ENCODE data around the gene IMMP2L. TPM values are rescaled to one million over a fixed set of nuclear protein-coding genes. Genes with fewer than 3 reads are reported as not detected.

Gene IMMP2L
- total RNA-seq, 1 experiment from 2014 or later = 17.2 TPM

DNA sequence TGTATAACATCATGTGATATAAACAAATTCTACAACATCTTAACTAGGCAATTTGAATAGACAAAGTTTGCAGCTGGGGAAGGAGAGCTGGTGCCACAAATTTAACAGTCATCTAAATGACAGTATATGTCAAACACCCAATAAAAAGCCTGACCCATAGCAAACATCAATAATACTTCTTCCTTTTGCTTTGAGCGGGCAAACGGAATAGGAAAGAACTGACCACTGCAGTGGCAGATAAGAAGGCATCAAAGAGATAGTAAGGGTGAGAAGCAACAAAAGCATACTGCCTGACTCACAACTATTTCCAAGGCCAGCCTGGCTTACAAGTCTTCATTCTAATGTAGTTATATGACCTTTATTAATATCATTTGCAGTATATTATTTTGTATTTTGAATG is 371.5 kb downstream of the IMMP2L start:
- Histone ChIP-seq H3K79me2 (ENCODE audit: low read length) (no peaks in the 10 kb centered on the region), H4K20me1 (ENCODE audit: insufficient read depth, low read depth, low read length) (no peaks in the 10 kb centered on the region), H2AFZ (ENCODE audit: low read length) (no peak overlapping the region), H3K4me3 (ENCODE audit: low read length) (no peak overlapping the region), H3K9ac (ENCODE audit: low read length) (no peak overlapping the region), H3K9me3 (ENCODE audit: low read length) (peaks cover 14% of the 10 kb centered on the region), H3K27me3 (ENCODE audit: low read length) (no peaks in the 10 kb centered on the region), H3K27ac (ENCODE audit: low read length) (no peak overlapping the region), H3K4me2 (ENCODE audit: low read depth, low read length, poor library complexity, severe bottlenecking) (no peak overlapping the region), H3K9me2 (replicated peaks; ENCODE audit: insufficient read depth, low read length) (no peaks in the 10 kb centered on the region), H3K36me3 (ENCODE audit: insufficient read depth, low read length) (no peaks in the 10 kb centered on the region), H3K4me1 (ENCODE audit: low read length) (no peaks in the 10 kb centered on the region)
- no peak for DNase-seq

DNA sequence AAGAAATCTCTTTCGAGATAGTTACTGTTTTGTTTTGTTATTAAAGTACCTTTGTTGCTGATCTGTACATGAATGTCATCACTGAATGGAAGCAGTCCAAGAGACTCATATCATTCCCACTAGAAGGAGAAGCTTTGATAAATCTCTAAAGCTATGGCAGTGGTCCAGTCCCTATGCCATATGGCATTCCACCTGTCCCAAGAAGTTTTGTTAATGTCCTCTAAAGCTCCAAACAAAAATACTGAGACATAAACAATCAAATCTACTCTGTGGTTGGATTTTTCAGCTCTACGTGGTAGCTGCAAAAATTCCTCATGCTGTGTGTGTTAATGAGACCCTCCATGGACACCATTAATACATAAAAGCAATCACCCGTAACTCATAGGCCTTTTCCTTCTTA is 377.3 kb downstream of the IMMP2L start:
- Histone ChIP-seq H3K4me3 (ENCODE audit: low read length) (no peak overlapping the region), H3K79me2 (ENCODE audit: low read length) (no peaks in the 10 kb centered on the region), H3K9ac (ENCODE audit: low read length) (no peak overlapping the region), H3K9me2 (replicated peaks; ENCODE audit: insufficient read depth, low read length) (no peaks in the 10 kb centered on the region), H3K9me3 (ENCODE audit: low read length) (peaks cover 15% of the 10 kb centered on the region; the same call in 1 of the 2 replicates), H3K27ac (ENCODE audit: low read length) (no peak overlapping the region), H2AFZ (ENCODE audit: low read length) (no peak overlapping the region), H3K4me1 (ENCODE audit: low read length) (no peaks in the 10 kb centered on the region), H4K20me1 (ENCODE audit: insufficient read depth, low read depth, low read length) (no peaks in the 10 kb centered on the region), H3K27me3 (ENCODE audit: low read length) (no peaks in the 10 kb centered on the region), H3K4me2 (ENCODE audit: low read depth, low read length, poor library complexity, severe bottlenecking) (no peak overlapping the region), H3K36me3 (ENCODE audit: insufficient read depth, low read length) (no peaks in the 10 kb centered on the region)
- DNase-seq = no peak

DNA sequence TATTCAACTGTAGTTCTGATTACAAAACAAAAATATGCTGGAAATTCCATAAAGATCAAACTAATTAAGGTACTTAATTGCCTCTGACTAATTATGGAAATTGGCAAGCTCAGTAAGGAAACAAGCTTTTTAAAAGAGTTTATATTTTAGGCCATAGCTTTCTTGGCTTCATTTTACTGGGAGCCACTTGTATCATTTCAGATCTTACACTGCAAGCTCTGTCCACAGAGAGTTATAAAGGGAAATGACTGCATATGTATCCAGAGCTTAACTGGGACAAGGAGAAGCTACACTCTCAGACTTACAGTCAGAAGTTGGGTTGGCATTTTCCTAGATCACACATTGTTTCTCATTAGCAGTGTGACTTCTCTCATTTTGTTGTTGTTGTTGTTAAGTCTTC is 379.0 kb downstream of the IMMP2L start:
- Histone ChIP-seq H3K9me2 (replicated peaks; ENCODE audit: insufficient read depth, low read length) (no peaks in the 10 kb centered on the region), H3K4me2 (ENCODE audit: low read depth, low read length, poor library complexity, severe bottlenecking) (no peak overlapping the region), H3K9me3 (ENCODE audit: low read length) (peaks cover 9% of the 10 kb centered on the region; the same call in 1 of the 2 replicates), H3K4me3 (ENCODE audit: low read length) (no peak overlapping the region), H3K4me1 (ENCODE audit: low read length) (no peaks in the 10 kb centered on the region), H3K79me2 (ENCODE audit: low read length) (no peaks in the 10 kb centered on the region), H3K27ac (ENCODE audit: low read length) (no peak overlapping the region), H3K9ac (ENCODE audit: low read length) (no peak overlapping the region), H2AFZ (ENCODE audit: low read length) (no peak overlapping the region), H3K27me3 (ENCODE audit: low read length) (no peaks in the 10 kb centered on the region), H3K36me3 (ENCODE audit: insufficient read depth, low read length) (no peaks in the 10 kb centered on the region), H4K20me1 (ENCODE audit: insufficient read depth, low read depth, low read length) (no peaks in the 10 kb centered on the region)
- DNase-seq = no peak

DNA sequence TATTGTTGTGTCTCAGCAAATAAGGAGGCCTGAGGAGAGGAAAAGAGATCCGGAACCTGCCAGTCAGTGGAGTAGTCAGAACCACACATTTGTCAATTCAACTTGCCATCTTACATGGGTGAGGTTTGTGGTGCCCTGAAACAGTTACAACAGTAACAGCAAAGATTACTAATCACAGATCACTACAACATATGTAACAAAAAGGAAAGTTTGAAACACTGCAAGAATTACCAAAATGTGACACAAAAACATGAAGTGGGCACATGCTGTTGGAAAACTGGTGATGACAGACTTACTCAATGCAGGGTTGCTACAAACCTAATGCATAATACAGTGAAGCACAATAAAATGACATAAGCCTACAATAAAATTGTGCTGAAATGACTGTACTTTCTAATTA is 382.0 kb downstream of the IMMP2L start:
- H4K20me1 ChIP-seq (ENCODE audit: insufficient read depth, low read depth, low read length) = no peaks in the 10 kb centered on the region

DNA sequence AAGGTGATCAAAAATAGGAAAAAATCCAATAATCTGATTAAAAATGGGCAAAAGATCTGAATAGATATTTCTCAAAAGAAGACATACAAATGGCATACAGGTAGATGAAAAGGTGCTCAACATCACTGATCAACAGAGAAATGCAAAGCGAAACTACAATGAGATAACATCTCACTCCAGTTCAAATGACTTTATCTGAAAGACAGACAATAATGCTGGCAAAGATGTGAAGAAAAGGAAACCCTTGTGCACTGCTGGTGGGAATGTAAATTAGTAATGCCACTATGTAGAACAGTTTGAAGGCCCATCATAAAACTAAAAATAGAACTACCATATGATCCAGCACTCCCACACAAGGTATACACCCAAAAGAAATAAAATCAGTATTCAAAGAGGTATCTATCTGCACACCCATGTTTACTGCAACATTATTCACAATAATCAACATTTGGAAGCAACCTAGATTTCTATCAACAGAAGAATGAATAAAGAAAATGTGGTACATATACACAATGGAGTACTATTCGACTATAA is 386.3 kb downstream of the IMMP2L start:
- Histone ChIP-seq H3K27ac (ENCODE audit: low read length) (no peak overlapping the region), H3K79me2 (ENCODE audit: low read length) (no peaks in the 10 kb centered on the region), H3K27me3 (ENCODE audit: low read length) (no peaks in the 10 kb centered on the region), H3K36me3 (ENCODE audit: insufficient read depth, low read length) (no peaks in the 10 kb centered on the region), H2AFZ (ENCODE audit: low read length) (no peak overlapping the region), H3K9ac (ENCODE audit: low read length) (no peak overlapping the region), H3K4me1 (ENCODE audit: low read length) (no peaks in the 10 kb centered on the region), H3K4me3 (ENCODE audit: low read length) (no peak overlapping the region), H3K4me2 (ENCODE audit: low read depth, low read length, poor library complexity, severe bottlenecking) (no peak overlapping the region), H3K9me2 (replicated peaks; ENCODE audit: insufficient read depth, low read length) (no peaks in the 10 kb centered on the region), H4K20me1 (ENCODE audit: insufficient read depth, low read depth, low read length) (no peaks in the 10 kb centered on the region), H3K9me3 (ENCODE audit: low read length) (peaks cover 7% of the 10 kb centered on the region; the same call in 1 of the 2 replicates)
- no peak for DNase-seq

More for the DNA sequence above, 382.0 kb downstream of the IMMP2L start:
- no peak for DNase-seq
- Histone ChIP-seq H3K9me3 (ENCODE audit: low read length) (peaks cover 5% of the 10 kb centered on the region; the same call in 1 of the 2 replicates), H3K9me2 (replicated peaks; ENCODE audit: insufficient read depth, low read length) (no peaks in the 10 kb centered on the region), H3K9ac (ENCODE audit: low read length) (no peak overlapping the region), H3K36me3 (ENCODE audit: insufficient read depth, low read length) (no peaks in the 10 kb centered on the region), H3K27ac (ENCODE audit: low read length) (no peak overlapping the region), H3K79me2 (ENCODE audit: low read length) (no peaks in the 10 kb centered on the region), H3K4me1 (ENCODE audit: low read length) (no peaks in the 10 kb centered on the region), H3K4me2 (ENCODE audit: low read depth, low read length, poor library complexity, severe bottlenecking) (no peak overlapping the region), H3K4me3 (ENCODE audit: low read length) (no peak overlapping the region), H3K27me3 (ENCODE audit: low read length) (no peaks in the 10 kb centered on the region), H2AFZ (ENCODE audit: low read length) (no peak overlapping the region)

DNA sequence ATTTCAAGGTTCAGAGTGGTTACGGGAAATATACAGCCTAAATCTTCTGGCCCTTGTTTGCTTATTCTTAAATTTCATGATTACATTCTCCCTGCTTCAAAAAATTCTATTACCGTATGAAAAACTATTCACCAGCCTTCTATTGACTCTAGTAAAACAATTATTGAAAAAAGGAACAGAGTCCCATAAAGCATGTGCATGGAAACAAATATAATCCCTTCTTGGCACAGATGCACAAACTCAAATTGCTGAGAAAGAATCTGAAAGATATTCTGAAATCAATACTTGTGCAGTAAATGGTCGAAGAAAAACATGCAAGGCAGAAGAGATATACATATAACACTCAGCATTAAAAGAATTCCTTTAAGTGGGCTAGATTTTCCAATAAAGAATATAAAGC is 387.8 kb downstream of the IMMP2L start:
- no peak overlapping the region for H2AFZ ChIP-seq (ENCODE audit: low read length)

DNA sequence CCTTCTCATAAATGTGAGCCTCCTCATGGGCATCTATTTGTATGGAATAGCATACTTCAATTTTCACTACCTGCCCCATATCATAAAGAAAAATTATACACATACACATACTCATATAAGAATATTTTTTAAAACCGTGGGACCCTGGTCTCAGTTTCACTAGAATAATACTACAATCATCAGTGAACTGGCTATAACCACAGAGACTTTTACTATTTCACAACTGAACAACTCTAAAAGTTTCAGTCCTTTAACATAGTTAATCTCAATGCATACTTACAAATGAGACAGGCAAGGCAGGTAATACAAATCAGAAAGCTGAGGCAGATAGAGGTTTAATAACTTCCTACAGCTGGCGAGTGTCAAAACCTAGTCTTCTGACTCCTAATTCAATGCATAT is 388.3 kb downstream of the IMMP2L start:
- DNase-seq = no peak
- Histone ChIP-seq H3K9me3 (ENCODE audit: low read length) (peaks cover 7% of the 10 kb centered on the region; the same call in 1 of the 2 replicates), H3K27me3 (ENCODE audit: low read length) (no peaks in the 10 kb centered on the region), H3K79me2 (ENCODE audit: low read length) (no peaks in the 10 kb centered on the region), H2AFZ (ENCODE audit: low read length) (no peak overlapping the region), H3K9ac (ENCODE audit: low read length) (no peak overlapping the region), H3K4me3 (ENCODE audit: low read length) (no peak overlapping the region), H3K4me2 (ENCODE audit: low read depth, low read length, poor library complexity, severe bottlenecking) (no peak overlapping the region), H4K20me1 (ENCODE audit: insufficient read depth, low read depth, low read length) (no peaks in the 10 kb centered on the region), H3K9me2 (replicated peaks; ENCODE audit: insufficient read depth, low read length) (no peaks in the 10 kb centered on the region), H3K27ac (ENCODE audit: low read length) (no peak overlapping the region), H3K4me1 (ENCODE audit: low read length) (no peaks in the 10 kb centered on the region), H3K36me3 (ENCODE audit: insufficient read depth, low read length) (no peaks in the 10 kb centered on the region)

More for the DNA sequence above, 387.8 kb downstream of the IMMP2L start:
- Histone ChIP-seq H3K4me1 (ENCODE audit: low read length) (no peaks in the 10 kb centered on the region), H3K36me3 (ENCODE audit: insufficient read depth, low read length) (no peaks in the 10 kb centered on the region), H3K79me2 (ENCODE audit: low read length) (no peaks in the 10 kb centered on the region), H4K20me1 (ENCODE audit: insufficient read depth, low read depth, low read length) (no peaks in the 10 kb centered on the region), H3K9me2 (replicated peaks; ENCODE audit: insufficient read depth, low read length) (no peaks in the 10 kb centered on the region), H3K4me3 (ENCODE audit: low read length) (no peak overlapping the region), H3K9me3 (ENCODE audit: low read length) (peaks cover 7% of the 10 kb centered on the region; the same call in 1 of the 2 replicates), H3K27ac (ENCODE audit: low read length) (no peak overlapping the region), H3K27me3 (ENCODE audit: low read length) (no peaks in the 10 kb centered on the region), H3K9ac (ENCODE audit: low read length) (no peak overlapping the region), H3K4me2 (ENCODE audit: low read depth, low read length, poor library complexity, severe bottlenecking) (no peak overlapping the region)
- no peak for DNase-seq

DNA sequence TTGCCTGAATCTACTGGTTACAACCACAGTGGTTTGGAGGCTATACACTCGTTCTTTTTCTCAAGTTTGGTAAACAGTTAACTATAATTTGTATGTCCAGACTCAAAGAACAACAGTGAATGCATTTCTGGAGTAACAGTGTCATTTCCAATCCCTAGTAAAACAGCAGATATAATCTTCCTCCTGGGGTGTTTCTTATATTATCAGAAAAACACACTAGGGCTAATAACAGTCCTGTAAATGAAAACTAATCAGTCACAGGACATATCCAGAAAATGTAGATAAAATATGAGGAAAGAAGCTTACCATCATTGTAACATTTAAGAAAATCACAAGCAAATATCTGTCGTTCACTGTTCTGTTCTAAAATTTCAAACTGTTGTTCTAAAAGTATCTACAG is 388.8 kb downstream of the IMMP2L start:
- H3K4me1 ChIP-seq (ENCODE audit: low read length) = no peaks in the 10 kb centered on the region
- no peak overlapping the region for H3K9ac ChIP-seq (ENCODE audit: low read length)
- no peaks in the 10 kb centered on the region for H3K9me2 ChIP-seq (replicated peaks; ENCODE audit: insufficient read depth, low read length)
- H3K4me3 ChIP-seq (ENCODE audit: low read length) = no peak overlapping the region
- H2AFZ ChIP-seq (ENCODE audit: low read length) = no peak overlapping the region
- no peak for DNase-seq
- no peak overlapping the region for H3K4me2 ChIP-seq (ENCODE audit: low read depth, low read length, poor library complexity, severe bottlenecking)
- H3K9me3 ChIP-seq (ENCODE audit: low read length) = peaks cover 7% of the 10 kb centered on the region; the same call in 1 of the 2 replicates
- no peaks in the 10 kb centered on the region for H4K20me1 ChIP-seq (ENCODE audit: insufficient read depth, low read depth, low read length)
- no peaks in the 10 kb centered on the region for H3K79me2 ChIP-seq (ENCODE audit: low read length)
- H3K27ac ChIP-seq (ENCODE audit: low read length) = no peak overlapping the region
- H3K27me3 ChIP-seq (ENCODE audit: low read length) = no peaks in the 10 kb centered on the region
- H3K36me3 ChIP-seq (ENCODE audit: insufficient read depth, low read length) = no peaks in the 10 kb centered on the region

Measured in Karpas-422 (cell line).